ENCODE data around the gene TMIGD1.

DNA sequence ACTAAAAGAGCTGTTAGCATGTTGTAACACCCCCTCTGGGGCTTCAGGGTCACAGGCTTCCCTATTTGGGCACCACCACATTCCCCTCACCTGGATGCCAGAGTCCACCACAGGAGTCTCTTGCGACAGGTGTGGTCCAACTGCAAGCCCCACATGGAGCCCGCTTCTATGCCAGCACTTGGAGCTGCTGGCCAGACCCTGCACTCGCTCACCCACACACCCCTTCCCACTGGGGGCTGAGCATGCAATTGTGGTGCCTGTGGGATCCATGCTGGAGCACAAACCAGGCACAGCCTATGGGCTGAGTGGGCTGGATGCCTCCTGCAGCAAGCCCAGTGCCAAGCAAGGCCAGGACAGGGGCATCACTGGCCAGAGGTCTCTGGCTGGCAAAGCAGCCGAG, 36.1 kb downstream of the TMIGD1 start:
- TF ChIP-seq, protein P1, sequence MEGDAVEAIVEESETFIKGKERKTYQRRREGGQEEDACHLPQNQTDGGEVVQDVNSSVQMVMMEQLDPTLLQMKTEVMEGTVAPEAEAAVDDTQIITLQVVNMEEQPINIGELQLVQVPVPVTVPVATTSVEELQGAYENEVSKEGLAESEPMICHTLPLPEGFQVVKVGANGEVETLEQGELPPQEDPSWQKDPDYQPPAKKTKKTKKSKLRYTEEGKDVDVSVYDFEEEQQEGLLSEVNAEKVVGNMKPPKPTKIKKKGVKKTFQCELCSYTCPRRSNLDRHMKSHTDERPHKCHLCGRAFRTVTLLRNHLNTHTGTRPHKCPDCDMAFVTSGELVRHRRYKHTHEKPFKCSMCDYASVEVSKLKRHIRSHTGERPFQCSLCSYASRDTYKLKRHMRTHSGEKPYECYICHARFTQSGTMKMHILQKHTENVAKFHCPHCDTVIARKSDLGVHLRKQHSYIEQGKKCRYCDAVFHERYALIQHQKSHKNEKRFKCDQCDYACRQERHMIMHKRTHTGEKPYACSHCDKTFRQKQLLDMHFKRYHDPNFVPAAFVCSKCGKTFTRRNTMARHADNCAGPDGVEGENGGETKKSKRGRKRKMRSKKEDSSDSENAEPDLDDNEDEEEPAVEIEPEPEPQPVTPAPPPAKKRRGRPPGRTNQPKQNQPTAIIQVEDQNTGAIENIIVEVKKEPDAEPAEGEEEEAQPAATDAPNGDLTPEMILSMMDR (IDR thresholded peaks at IDR 0.05) = no peak
- no peak for TF ChIP-seq POLR2A (IDR thresholded peaks at IDR 0.05)

All from thyroid gland (tissue), 4 donors.